ENCODE results near the gene ANKRD28.

The ANKRD28 gene

DNA sequence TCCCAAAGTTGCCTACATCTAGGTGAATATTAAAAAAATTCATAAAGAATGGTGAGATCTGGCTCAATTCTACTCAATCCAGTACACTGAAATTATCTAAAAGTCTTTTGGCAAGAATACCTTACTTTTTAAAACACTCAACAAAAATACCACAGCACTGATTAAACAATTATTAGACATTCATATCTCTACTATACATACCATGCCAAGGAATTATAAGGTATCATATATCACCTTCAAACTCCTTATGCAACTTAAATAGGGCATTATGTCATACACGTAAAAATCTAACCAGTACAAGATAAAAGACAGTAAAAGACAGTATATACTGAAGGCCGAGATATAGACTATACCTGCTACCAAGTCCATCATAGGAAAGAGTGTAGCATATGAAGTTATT lies 6.1 kb upstream of the ANKRD28 start:
- H3K27ac ChIP-seq (ENCODE audit: low read length): no peak overlapping the region
- no peaks in the 10 kb centered on the region for H3K36me3 ChIP-seq (ENCODE audit: control insufficient read depth in 2 of 2, insufficient read depth in 2 of 2, low read length in 2 of 2)
- H3K27me3 ChIP-seq (ENCODE audit: control insufficient read depth in 1 of 2, insufficient read depth in 2 of 2, low read length in 2 of 2): no peaks in the 10 kb centered on the region
- no peaks in the 10 kb centered on the region for H3K4me1 ChIP-seq (ENCODE audit: control insufficient read depth, insufficient read depth, low read length)
- no peak overlapping the region for H3K9ac ChIP-seq (ENCODE audit: low read length in 2 of 2)
- no peak overlapping the region for H3K4me3 ChIP-seq (ENCODE audit: low read length in 2 of 2)
- no peaks in the 10 kb centered on the region for H3K9me3 ChIP-seq (ENCODE audit: control insufficient read depth in 2 of 2, low read length in 2 of 2)

- Histone ChIP-seq H3K4me1 (ENCODE audit: control insufficient read depth, insufficient read depth, low read length) (no peaks in the 10 kb centered on the region), H3K27ac (ENCODE audit: low read length) (no peak overlapping the region)
Observed at GRCh38 chr3:15801298-15801697, 3.5 kb upstream of the ANKRD28 start.

GRCh38 chr3:15800780-15801179 lies 3.0 kb upstream of the ANKRD28 start:
- Histone ChIP-seq H3K36me3 (ENCODE audit: control insufficient read depth in 2 of 2, insufficient read depth in 2 of 2, low read length in 2 of 2) (no peaks in the 10 kb centered on the region), H3K4me1 (ENCODE audit: control insufficient read depth, insufficient read depth, low read length) (no peaks in the 10 kb centered on the region), H3K9ac (ENCODE audit: low read length in 2 of 2) (no peak overlapping the region), H3K27ac (ENCODE audit: low read length) (no peak overlapping the region), H3K9me3 (ENCODE audit: control insufficient read depth in 2 of 2, low read length in 2 of 2) (no peaks in the 10 kb centered on the region), H3K27me3 (ENCODE audit: control insufficient read depth in 1 of 2, insufficient read depth in 2 of 2, low read length in 2 of 2) (no peaks in the 10 kb centered on the region), H3K4me3 (ENCODE audit: low read length in 2 of 2) (no peak overlapping the region)

More at GRCh38 chr3:15801298-15801697, 3.5 kb upstream of the ANKRD28 start:
- Histone ChIP-seq H3K36me3 (ENCODE audit: control insufficient read depth in 2 of 2, insufficient read depth in 2 of 2, low read length in 2 of 2) (no peaks in the 10 kb centered on the region), H3K27me3 (ENCODE audit: control insufficient read depth in 1 of 2, insufficient read depth in 2 of 2, low read length in 2 of 2) (no peaks in the 10 kb centered on the region), H3K9me3 (ENCODE audit: control insufficient read depth in 2 of 2, low read length in 2 of 2) (no peaks in the 10 kb centered on the region), H3K4me3 (ENCODE audit: low read length in 2 of 2) (no peak overlapping the region), H3K9ac (ENCODE audit: low read length in 2 of 2) (no peak overlapping the region)

GRCh38 chr3:15800327-15800726 lies 2.5 kb upstream of the ANKRD28 start:
- no peaks in the 10 kb centered on the region for H3K36me3 ChIP-seq (ENCODE audit: control insufficient read depth in 2 of 2, insufficient read depth in 2 of 2, low read length in 2 of 2)
- no peaks in the 10 kb centered on the region for H3K4me1 ChIP-seq (ENCODE audit: control insufficient read depth, insufficient read depth, low read length)
- H3K27ac ChIP-seq (ENCODE audit: low read length): no peak overlapping the region
- H3K9ac ChIP-seq (ENCODE audit: low read length in 2 of 2): no peak overlapping the region
- H3K27me3 ChIP-seq (ENCODE audit: control insufficient read depth in 1 of 2, insufficient read depth in 2 of 2, low read length in 2 of 2): no peaks in the 10 kb centered on the region
- H3K9me3 ChIP-seq (ENCODE audit: control insufficient read depth in 2 of 2, low read length in 2 of 2): no peaks in the 10 kb centered on the region
- no peak overlapping the region for H3K4me3 ChIP-seq (ENCODE audit: low read length in 2 of 2)

DNA sequence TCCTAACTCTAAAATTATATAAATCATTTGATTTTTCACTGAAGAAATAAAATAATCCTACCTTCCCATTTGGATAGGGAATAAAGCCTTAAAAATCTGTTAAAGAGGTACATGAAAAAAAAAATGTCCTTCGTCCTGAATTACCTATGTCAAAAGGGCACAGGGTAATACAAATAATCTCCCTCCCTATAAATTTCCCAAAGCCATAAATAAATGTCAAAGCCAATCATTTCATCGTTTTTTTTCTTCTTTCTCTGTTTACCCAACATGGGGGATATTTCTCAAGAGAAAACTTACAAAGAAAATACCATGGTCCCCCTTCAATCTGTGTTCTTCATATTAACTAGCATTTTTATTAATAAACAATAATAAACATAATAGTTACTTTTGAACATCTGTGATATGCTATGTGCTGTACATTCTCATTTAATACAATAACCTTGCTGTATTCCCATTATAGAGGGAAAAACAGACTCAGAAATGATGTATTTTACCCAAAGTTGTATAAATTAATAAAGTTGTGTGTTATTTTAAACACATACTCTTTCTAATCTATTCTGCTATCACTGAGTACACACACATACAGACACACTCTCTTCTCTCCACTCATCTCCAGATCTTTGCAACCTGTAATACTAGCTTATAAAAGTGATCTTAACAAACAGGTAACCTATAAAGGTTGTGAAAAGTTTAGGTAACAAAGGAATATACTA lies 910 bp upstream of the ANKRD28 start:
- no peak overlapping the region for H3K27ac ChIP-seq (ENCODE audit: low read length)
- no peaks in the 10 kb centered on the region for H3K4me1 ChIP-seq (ENCODE audit: control insufficient read depth, insufficient read depth, low read length)
- no peak overlapping the region for H3K9ac ChIP-seq (ENCODE audit: low read length in 2 of 2)
- H3K9me3 ChIP-seq (ENCODE audit: control insufficient read depth in 2 of 2, low read length in 2 of 2): no peaks in the 10 kb centered on the region
- no peaks in the 10 kb centered on the region for H3K27me3 ChIP-seq (ENCODE audit: control insufficient read depth in 1 of 2, insufficient read depth in 2 of 2, low read length in 2 of 2)
- no peaks in the 10 kb centered on the region for H3K36me3 ChIP-seq (ENCODE audit: control insufficient read depth in 2 of 2, insufficient read depth in 2 of 2, low read length in 2 of 2)
- H3K4me3 ChIP-seq (ENCODE audit: low read length in 2 of 2): no peak overlapping the region

DNA sequence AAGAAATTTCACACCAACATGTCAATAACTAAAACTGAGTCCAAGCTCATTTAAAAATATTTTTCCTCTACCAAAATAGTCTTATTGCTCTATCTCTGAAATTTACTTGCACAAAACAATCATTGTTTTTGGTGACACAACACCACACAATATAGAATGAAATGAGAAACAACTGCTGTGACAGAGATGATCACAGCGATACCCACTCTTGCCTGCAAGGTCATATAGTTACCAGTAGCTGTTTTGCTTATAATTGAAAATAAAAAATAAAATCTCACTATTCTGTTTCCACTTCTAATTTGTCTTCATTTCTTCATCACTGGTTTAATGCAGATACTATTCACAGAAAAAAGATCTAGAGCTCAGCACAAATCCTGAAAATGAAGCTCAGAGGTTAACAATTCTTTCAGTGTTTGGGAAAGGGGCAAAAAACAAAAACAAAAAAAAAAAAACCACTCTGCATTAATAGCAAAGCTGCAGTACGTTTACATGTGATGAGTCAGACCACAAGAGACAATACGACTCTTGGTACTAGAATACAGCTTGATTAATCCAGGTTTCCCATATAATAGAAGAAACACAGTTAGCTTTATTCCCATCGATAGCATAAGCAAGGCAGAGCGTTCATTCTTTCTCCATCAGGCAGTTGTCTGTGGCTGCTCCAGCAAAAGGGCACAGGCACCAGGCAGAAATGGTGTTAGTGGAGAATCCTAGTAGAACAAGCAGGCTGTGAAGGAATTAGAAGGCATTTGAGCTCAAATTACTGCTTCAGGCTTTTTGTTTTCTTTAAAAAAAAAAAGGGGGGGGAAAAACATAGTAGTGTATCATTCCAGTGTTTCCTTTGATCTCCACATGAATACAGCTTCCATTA lies 773 bp downstream of the ANKRD28 start:
- peak overlapping the region; percentile 60 to 62 for H3K9ac ChIP-seq (ENCODE audit: low read length in 2 of 2)
- no peaks in the 10 kb centered on the region for H3K36me3 ChIP-seq (ENCODE audit: control insufficient read depth in 2 of 2, insufficient read depth in 2 of 2, low read length in 2 of 2)
- H3K27ac ChIP-seq (ENCODE audit: low read length): peak overlapping the region; percentile 63
- no peaks in the 10 kb centered on the region for H3K4me1 ChIP-seq (ENCODE audit: control insufficient read depth, insufficient read depth, low read length)
- H3K27me3 ChIP-seq (ENCODE audit: control insufficient read depth in 1 of 2, insufficient read depth in 2 of 2, low read length in 2 of 2): no peaks in the 10 kb centered on the region
- peak overlapping the region; percentile 64 to 70 for H3K4me3 ChIP-seq (ENCODE audit: low read length in 2 of 2)
- H3K9me3 ChIP-seq (ENCODE audit: control insufficient read depth in 2 of 2, low read length in 2 of 2): no peaks in the 10 kb centered on the region

DNA sequence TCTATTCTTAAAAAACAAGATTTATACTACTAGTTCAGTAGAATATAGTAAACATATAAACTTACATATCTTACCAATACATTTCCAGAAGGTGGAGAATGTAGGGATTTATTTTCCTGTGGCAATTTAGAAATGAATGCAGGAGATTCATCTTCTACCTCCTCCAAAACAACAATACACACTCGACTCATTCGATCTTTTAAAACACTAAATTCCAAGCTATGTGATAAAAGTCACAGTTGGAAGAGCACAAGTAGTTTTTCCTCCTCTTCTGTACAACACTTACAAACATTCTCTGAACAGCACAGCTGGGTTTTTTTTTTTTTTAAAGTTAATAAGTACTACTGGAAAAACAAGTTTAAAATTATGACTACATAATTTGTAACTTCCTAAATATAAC lies 1.4 kb downstream of the ANKRD28 start:
- no peaks in the 10 kb centered on the region for H3K4me1 ChIP-seq (ENCODE audit: control insufficient read depth, insufficient read depth, low read length)
- peak overlapping the region in 1 of 2 donors; percentile 62 for H3K9ac ChIP-seq (ENCODE audit: low read length in 2 of 2)
- H3K4me3 ChIP-seq (ENCODE audit: low read length in 2 of 2): peak overlapping the region; percentile 64 to 70
- peak overlapping the region; percentile 63 for H3K27ac ChIP-seq (ENCODE audit: low read length)
- H3K27me3 ChIP-seq (ENCODE audit: control insufficient read depth in 1 of 2, insufficient read depth in 2 of 2, low read length in 2 of 2): no peaks in the 10 kb centered on the region
- H3K36me3 ChIP-seq (ENCODE audit: control insufficient read depth in 2 of 2, insufficient read depth in 2 of 2, low read length in 2 of 2): no peaks in the 10 kb centered on the region
- no peaks in the 10 kb centered on the region for H3K9me3 ChIP-seq (ENCODE audit: control insufficient read depth in 2 of 2, low read length in 2 of 2)

- H3K9me3 ChIP-seq (ENCODE audit: control insufficient read depth in 2 of 2, low read length in 2 of 2): no peaks in the 10 kb centered on the region
Observed at GRCh38 chr3:15795651-15796308, 2.0 kb downstream of the ANKRD28 start.

GRCh38 chr3:15794842-15795650 lies 2.7 kb downstream of the ANKRD28 start:
- peak overlapping the region; percentile 63 for H3K27ac ChIP-seq (ENCODE audit: low read length)

More at GRCh38 chr3:15795651-15796308, 2.0 kb downstream of the ANKRD28 start:
- Histone ChIP-seq H3K27me3 (ENCODE audit: control insufficient read depth in 1 of 2, insufficient read depth in 2 of 2, low read length in 2 of 2) (no peaks in the 10 kb centered on the region), H3K27ac (ENCODE audit: low read length) (peak overlapping the region; percentile 63), H3K9ac (ENCODE audit: low read length in 2 of 2) (peak overlapping the region in 1 of 2 donors; percentile 62), H3K4me1 (ENCODE audit: control insufficient read depth, insufficient read depth, low read length) (no peaks in the 10 kb centered on the region), H3K4me3 (ENCODE audit: low read length in 2 of 2) (peak overlapping the region; percentile 58 to 70), H3K36me3 (ENCODE audit: control insufficient read depth in 2 of 2, insufficient read depth in 2 of 2, low read length in 2 of 2) (no peaks in the 10 kb centered on the region)

GRCh38 chr3:15794303-15794771 lies 3.4 kb downstream of the ANKRD28 start:
- Histone ChIP-seq H3K4me1 (ENCODE audit: control insufficient read depth, insufficient read depth, low read length) (no peaks in the 10 kb centered on the region), H3K36me3 (ENCODE audit: control insufficient read depth in 2 of 2, insufficient read depth in 2 of 2, low read length in 2 of 2) (no peaks in the 10 kb centered on the region), H3K9ac (ENCODE audit: low read length in 2 of 2) (peak overlapping the region; percentile 0 to 62), H3K9me3 (ENCODE audit: control insufficient read depth in 2 of 2, low read length in 2 of 2) (no peaks in the 10 kb centered on the region), H3K4me3 (ENCODE audit: low read length in 2 of 2) (peak overlapping the region; percentile 14 to 70), H3K27me3 (ENCODE audit: control insufficient read depth in 1 of 2, insufficient read depth in 2 of 2, low read length in 2 of 2) (no peaks in the 10 kb centered on the region), H3K27ac (ENCODE audit: low read length) (peak overlapping the region; percentile 63)

More at GRCh38 chr3:15794842-15795650, 2.7 kb downstream of the ANKRD28 start:
- Histone ChIP-seq H3K4me1 (ENCODE audit: control insufficient read depth, insufficient read depth, low read length) (no peaks in the 10 kb centered on the region), H3K9me3 (ENCODE audit: control insufficient read depth in 2 of 2, low read length in 2 of 2) (no peaks in the 10 kb centered on the region), H3K9ac (ENCODE audit: low read length in 2 of 2) (peak overlapping the region; percentile 0 to 62), H3K27me3 (ENCODE audit: control insufficient read depth in 1 of 2, insufficient read depth in 2 of 2, low read length in 2 of 2) (no peaks in the 10 kb centered on the region), H3K4me3 (ENCODE audit: low read length in 2 of 2) (peak overlapping the region; percentile 58 to 70), H3K36me3 (ENCODE audit: control insufficient read depth in 2 of 2, insufficient read depth in 2 of 2, low read length in 2 of 2) (no peaks in the 10 kb centered on the region)

Measured in stomach smooth muscle (tissue), 2 donors.